Fibroblast of villous mesenchyme (primary cell): ENCODE measurements around the gene CNIH2. TPM values are rescaled to one million over a fixed set of nuclear protein-coding genes. Genes with fewer than 3 reads are reported as not detected.

Source experiments
- DNase-seq: peaks from one replicate; pipeline ENCODE4 v3.0.0-alpha.2; 2010; ENCODE audit warnings: low read depth
- H3K4me3 ChIP-seq: 2 replicates; pipeline ENCODE4 v1.5.1; 2011; ENCODE audit warnings: low read depth, mild to moderate bottlenecking, low read length
- total RNA-seq: library from RNA; depleted of rRNA; stranded (reverse); fragments of >200 nt; gene quantifications from 2 replicates; pipeline ENCODE4 v1.2.3, GENCODE V29; 2012
- TF ChIP-seq, protein P1 (sequence below): IDR thresholded peaks from 2 replicates; pipeline ENCODE4 v1.5.1; 2012; ENCODE audit warnings: low read depth, mild to moderate bottlenecking, low read length; ENCODE audit not compliant: insufficient read depth

CNIH2 gene
- total RNA-seq, 1 donor: 0.43 TPM

DNA sequence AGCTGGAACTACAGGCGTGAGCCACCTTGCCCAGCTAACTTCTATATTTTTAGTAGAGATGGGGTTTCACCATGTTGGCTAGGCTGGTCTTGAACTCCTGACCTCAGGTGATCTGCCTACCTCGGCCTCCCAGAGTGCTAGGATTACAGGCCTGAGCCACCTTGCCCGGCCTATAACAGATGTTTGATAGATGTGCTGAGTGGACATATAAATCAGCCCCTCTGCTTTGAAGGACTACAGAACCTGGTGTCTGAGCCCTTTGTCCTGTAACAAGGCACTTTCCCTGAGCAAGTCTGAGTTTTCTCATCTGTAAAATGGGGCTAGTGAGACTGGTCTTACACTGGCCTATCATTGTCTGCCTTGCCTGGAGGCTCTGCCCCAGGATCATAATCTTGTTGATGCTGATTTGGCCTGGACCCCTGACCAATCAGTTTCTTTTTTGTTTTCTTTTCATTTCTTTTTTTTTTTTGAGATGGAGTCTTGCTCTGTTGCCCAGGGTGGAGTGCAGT lies 51.2 kb downstream of the CNIH2 start:
- TF ChIP-seq, protein P1, sequence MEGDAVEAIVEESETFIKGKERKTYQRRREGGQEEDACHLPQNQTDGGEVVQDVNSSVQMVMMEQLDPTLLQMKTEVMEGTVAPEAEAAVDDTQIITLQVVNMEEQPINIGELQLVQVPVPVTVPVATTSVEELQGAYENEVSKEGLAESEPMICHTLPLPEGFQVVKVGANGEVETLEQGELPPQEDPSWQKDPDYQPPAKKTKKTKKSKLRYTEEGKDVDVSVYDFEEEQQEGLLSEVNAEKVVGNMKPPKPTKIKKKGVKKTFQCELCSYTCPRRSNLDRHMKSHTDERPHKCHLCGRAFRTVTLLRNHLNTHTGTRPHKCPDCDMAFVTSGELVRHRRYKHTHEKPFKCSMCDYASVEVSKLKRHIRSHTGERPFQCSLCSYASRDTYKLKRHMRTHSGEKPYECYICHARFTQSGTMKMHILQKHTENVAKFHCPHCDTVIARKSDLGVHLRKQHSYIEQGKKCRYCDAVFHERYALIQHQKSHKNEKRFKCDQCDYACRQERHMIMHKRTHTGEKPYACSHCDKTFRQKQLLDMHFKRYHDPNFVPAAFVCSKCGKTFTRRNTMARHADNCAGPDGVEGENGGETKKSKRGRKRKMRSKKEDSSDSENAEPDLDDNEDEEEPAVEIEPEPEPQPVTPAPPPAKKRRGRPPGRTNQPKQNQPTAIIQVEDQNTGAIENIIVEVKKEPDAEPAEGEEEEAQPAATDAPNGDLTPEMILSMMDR: no peak
- DNase-seq: no peak
- H3K4me3 ChIP-seq: no peak overlapping the region

DNA sequence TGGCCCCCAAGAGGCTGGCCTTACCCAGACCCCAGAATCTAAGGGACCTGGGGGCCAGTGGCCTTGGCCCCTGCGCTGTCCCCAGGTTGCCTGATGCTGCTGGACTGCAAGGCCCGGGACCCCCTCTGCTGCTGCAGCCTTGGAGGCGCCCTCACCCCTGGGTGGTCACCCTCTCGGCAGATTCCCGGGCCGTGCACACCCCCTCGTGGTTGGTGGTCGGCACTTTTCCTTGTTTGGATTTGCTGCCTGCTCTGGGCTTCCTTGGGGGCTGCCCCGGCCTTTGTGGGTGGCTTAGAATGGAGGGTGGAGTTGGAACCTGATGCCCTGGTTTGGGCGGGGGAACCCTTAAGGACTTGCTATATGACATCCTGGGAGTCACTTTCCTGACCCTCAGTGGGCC lies 53.0 kb downstream of the CNIH2 start:
- TF ChIP-seq, protein P1: no peak
- DNase-seq: no peak

DNA sequence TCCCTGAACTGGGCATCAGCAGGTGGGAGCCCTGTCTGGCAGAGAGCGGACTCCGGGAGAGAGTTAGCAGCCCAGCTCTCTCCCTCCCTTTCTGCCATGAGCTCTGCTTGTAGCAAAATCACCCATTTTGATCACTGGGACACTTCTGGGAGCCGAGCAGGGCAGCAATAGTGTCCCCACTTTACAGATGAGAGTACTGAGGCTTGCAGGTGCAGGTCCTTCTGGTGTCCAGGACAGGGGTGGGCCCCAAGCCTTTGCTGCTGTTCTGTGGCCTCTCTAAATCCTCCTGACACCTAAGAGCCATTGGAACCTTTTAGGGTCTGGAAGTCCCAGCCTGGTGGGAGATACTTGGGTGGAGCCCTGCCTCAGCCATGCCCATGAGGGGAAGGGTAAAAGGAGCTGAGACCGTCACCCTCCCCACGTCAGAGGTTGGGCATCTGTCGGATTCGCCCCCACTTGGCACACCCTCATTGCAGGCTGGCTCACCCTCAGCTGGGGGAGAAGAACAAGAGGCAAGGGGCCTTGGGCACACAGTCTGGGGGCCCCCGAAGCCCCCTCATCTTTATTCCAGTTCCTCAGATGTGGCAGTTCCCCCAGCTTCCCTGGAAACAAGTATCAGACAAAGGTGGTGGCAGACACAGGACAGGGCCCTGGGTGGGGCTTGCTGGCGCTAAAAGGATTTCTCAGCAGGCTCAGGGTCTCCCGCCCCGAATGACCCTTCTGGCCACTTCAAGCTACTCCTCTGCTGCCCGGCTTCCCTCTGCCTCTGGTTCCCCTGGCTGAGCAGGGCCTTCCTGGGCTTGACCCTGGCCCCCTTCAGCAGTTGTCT lies 53.8 kb downstream of the CNIH2 start:
- DNase-seq: no peak
- TF ChIP-seq, protein P1: no peak

More for the DNA sequence above, 53.0 kb downstream of the CNIH2 start:
- H3K4me3 ChIP-seq: no peak overlapping the region

DNA sequence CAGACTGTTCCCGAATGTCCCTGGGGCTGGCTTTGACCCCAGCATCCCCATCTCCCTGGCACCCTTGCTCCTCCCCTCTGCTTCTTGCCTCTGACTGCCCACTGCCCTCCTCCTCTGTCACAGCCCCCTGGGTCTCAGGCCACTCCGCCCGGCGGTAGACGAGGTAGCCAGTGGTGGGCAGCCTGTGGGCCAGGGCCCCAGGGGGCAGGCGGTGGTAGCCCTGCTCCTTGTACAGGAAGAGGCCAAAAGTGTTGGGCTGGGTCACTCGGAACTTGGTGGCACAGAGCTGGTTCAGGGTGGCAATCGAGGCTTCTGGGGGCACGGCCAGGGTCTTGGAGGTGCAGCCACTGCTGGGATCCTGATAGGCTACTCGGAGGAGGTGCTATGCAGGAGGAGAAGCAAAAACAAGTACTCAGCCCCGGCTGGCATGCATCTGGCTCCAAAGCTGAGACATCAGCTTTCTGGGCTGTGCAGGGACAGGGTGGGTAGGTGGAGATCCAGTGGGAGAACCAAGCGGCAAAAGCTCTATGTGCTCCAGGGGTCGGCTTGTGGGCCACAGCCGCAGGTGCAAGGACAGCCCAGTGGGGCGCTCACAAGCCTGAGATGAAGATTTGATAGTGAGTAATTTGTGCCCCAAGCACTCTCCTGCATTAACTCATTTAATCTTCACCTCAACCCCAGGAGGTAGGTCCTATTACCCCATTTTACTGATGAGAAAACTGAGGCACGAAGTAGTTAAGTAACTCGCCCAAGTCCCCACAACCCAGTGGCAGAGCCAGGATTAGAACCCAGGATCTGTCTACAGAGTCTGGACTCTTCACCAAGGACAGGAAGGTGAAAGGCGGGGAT lies 54.6 kb downstream of the CNIH2 start:
- H3K4me3 ChIP-seq: no peak overlapping the region
- TF ChIP-seq, protein P1: no peak
- no peak for DNase-seq

More for the DNA sequence above, 53.8 kb downstream of the CNIH2 start:
- H3K4me3 ChIP-seq: no peak overlapping the region

DNA sequence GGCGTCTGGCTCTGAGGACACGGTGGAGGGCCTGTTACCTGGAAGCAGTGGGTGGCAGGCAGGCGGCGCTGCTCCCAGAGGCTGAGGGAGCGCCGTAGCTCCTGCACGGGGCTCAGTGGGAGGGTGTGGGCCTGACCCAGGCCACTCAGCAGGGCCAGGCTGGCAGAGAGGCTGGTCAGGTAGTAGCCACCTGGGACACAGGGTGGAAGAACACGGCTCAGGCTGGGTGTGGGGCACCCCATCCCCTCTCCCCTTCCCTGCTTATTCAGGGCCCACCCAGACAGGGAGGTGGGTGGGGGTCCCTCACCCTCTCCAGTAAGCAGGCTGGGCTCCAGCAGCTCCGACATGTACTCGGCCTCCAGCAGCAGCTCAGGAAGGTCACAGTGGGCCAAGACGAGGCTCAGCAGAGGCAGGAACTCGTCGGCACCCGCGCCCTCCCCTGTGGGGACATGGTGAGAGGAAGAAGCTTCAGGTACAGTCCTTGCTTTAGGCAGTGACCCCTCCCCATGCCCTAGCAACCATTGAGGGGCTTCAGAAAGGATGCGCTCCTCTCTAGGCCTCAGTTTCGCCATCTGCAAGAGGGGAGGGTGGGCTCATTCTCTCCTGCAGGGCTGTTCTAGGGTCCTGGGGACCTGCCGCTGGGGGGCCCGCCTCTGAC lies 55.4 kb downstream of the CNIH2 start:
- H3K4me3 ChIP-seq: no peak overlapping the region
- no peak for DNase-seq
- TF ChIP-seq, protein P1: no peak

Other genes with a start within 250 kb of the CNIH2 start
- under 0.01 TPM in 1 of 2 replicates, not detected in the other for gene GAL3ST3, start 229.0 kb upstream of the CNIH2 start, total RNA-seq
- gene SF3B2, start 225.8 kb upstream of the CNIH2 start, total RNA-seq: 130 and 151 TPM in 2 replicates
- gene PACS1, start 207.9 kb upstream of the CNIH2 start, total RNA-seq: 36.7 and 41.2 TPM in 2 replicates
- 18.7 and 24.6 TPM in 2 replicates for gene KLC2, start 20.5 kb upstream of the CNIH2 start, total RNA-seq
- 88.9 and 89.5 TPM in 2 replicates for gene RAB1B, start 9.5 kb upstream of the CNIH2 start, total RNA-seq
- gene YIF1A, start 11.0 kb downstream of the CNIH2 start, total RNA-seq: 187 and 189 TPM in 2 replicates
- under 0.01 TPM in 1 of 2 replicates, not detected in the other for gene TMEM151A, start 13.7 kb downstream of the CNIH2 start, total RNA-seq
- 85.1 and 108 TPM in 2 replicates for gene CD248, start 38.9 kb downstream of the CNIH2 start, total RNA-seq
- gene RIN1, start 58.3 kb downstream of the CNIH2 start, total RNA-seq: 19.0 and 23.8 TPM in 2 replicates
- 42.3 and 47.0 TPM in 2 replicates for gene BRMS1, start 66.9 kb downstream of the CNIH2 start, total RNA-seq
- gene B4GAT1, start 69.5 kb downstream of the CNIH2 start, total RNA-seq: 21.6 and 25.0 TPM in 2 replicates
- 0.64 and 0.86 TPM in 2 replicates for gene SLC29A2, start 93.6 kb downstream of the CNIH2 start, total RNA-seq
- 0.32 TPM in 1 of 2 replicates, not detected in the other for gene NPAS4, start 142.9 kb downstream of the CNIH2 start, total RNA-seq
- 38.0 and 46.7 TPM in 2 replicates for gene MRPL11, start 160.7 kb downstream of the CNIH2 start, total RNA-seq
- gene PELI3, start 188.7 kb downstream of the CNIH2 start, total RNA-seq: 10.8 and 13.2 TPM in 2 replicates
- 67.6 and 70.4 TPM in 2 replicates for gene DPP3, start 202.3 kb downstream of the CNIH2 start, total RNA-seq
- 25.4 and 34.5 TPM in 2 replicates for gene BBS1, start 232.5 kb downstream of the CNIH2 start, total RNA-seq